Measurements from ENCODE around the gene MAMDC2.

The MAMDC2 gene

GRCh38 chr9:70137577-70137976 is 93.9 kb downstream of the MAMDC2 start:
- in situ Hi-C loops (cut with MboI; ENCODE audit: low sequenced_read_pairs, unreplicated experiment): no loop called here
- no peak for DNase-seq (ENCODE audit: low spot score)
- TF ChIP-seq CTCF (IDR thresholded peaks at IDR 0.05; ENCODE audit: borderline replicate concordance, control extremely low read depth, extremely low read depth, insufficient read depth, missing control alignments): no peak

GRCh38 chr9:70142101-70142500 is 98.5 kb downstream of the MAMDC2 start:
- TF ChIP-seq CTCF (IDR thresholded peaks at IDR 0.05; ENCODE audit: borderline replicate concordance, control extremely low read depth, extremely low read depth, insufficient read depth, missing control alignments): no peak
- DNase-seq (ENCODE audit: low spot score): no peak
- in situ Hi-C loops (cut with MboI; ENCODE audit: low sequenced_read_pairs, unreplicated experiment): no loop called here

GRCh38 chr9:70143394-70144130 is 99.9 kb downstream of the MAMDC2 start:
- DNase-seq (ENCODE audit: low spot score): no peak
- no peak for TF ChIP-seq CTCF (IDR thresholded peaks at IDR 0.05; ENCODE audit: borderline replicate concordance, control extremely low read depth, extremely low read depth, insufficient read depth, missing control alignments)
- in situ Hi-C loops (cut with MboI; ENCODE audit: low sequenced_read_pairs, unreplicated experiment): no loop called here

- DNase-seq (ENCODE audit: low spot score): no peak
- no peak for TF ChIP-seq CTCF (IDR thresholded peaks at IDR 0.05; ENCODE audit: borderline replicate concordance, control extremely low read depth, extremely low read depth, insufficient read depth, missing control alignments)
- in situ Hi-C loops (cut with MboI; ENCODE audit: low sequenced_read_pairs, unreplicated experiment): no loop called here
These were observed 100.5 kb downstream of the MAMDC2 start for GRCh38 chr9:70144131-70144503.

GRCh38 chr9:70145981-70146380 is 102.3 kb downstream of the MAMDC2 start:
- no peak for DNase-seq (ENCODE audit: low spot score)
- in situ Hi-C loops (cut with MboI; ENCODE audit: low sequenced_read_pairs, unreplicated experiment): no loop called here
- no peak for TF ChIP-seq CTCF (IDR thresholded peaks at IDR 0.05; ENCODE audit: borderline replicate concordance, control extremely low read depth, extremely low read depth, insufficient read depth, missing control alignments)

GRCh38 chr9:70147196-70147595 is 103.5 kb downstream of the MAMDC2 start:
- DNase-seq (ENCODE audit: low spot score): no peak
- no peak for TF ChIP-seq CTCF (IDR thresholded peaks at IDR 0.05; ENCODE audit: borderline replicate concordance, control extremely low read depth, extremely low read depth, insufficient read depth, missing control alignments)
- in situ Hi-C loops (cut with MboI; ENCODE audit: low sequenced_read_pairs, unreplicated experiment): no loop called here
